AG09309 (cell line): Measurements from ENCODE around the gene MANBA.

ENCODE experiments used
- DNase-seq: peaks from one replicate; pipeline ENCODE4 v3.0.0-alpha.2; 2010; ENCODE audit warnings: low read depth
- H3K4me3 ChIP-seq: 2 replicates; pipeline ENCODE4 v1.5.1; 2011; ENCODE audit warnings: mild to moderate bottlenecking, low read depth, low read length, moderate library complexity; ENCODE audit not compliant: control insufficient read depth
- CTCF ChIP-seq: IDR thresholded peaks from 2 replicates; pipeline ENCODE4 v1.5.1; 2011; ENCODE audit warnings: mild to moderate bottlenecking, low read depth, low read length, inconsistent platforms; ENCODE audit not compliant: insufficient read depth, control insufficient read depth; ENCODE audit errors: missing control alignments

MANBA gene

GRCh38 chr4:102606846-102607450, 153.8 kb downstream of the MANBA start:
- no peak overlapping the region for H3K4me3 ChIP-seq
- no peak for DNase-seq
- no peak for TF ChIP-seq CTCF

GRCh38 chr4:102606261-102606660, 154.5 kb downstream of the MANBA start:
- H3K4me3 ChIP-seq = no peak overlapping the region
- TF ChIP-seq CTCF = no peak
- no peak for DNase-seq

GRCh38 chr4:102604222-102604940, 156.4 kb downstream of the MANBA start:
- no peak overlapping the region for H3K4me3 ChIP-seq
- TF ChIP-seq CTCF = no peak
- no peak for DNase-seq

GRCh38 chr4:102601586-102602227, 159.1 kb downstream of the MANBA start:
- no peak for TF ChIP-seq CTCF
- no peak for DNase-seq
- H3K4me3 ChIP-seq = no peak overlapping the region

GRCh38 chr4:102600689-102601088, 160.1 kb downstream of the MANBA start:
- DNase-seq = no peak
- no peak for TF ChIP-seq CTCF
- H3K4me3 ChIP-seq = no peak overlapping the region

GRCh38 chr4:102599886-102600285, 160.9 kb downstream of the MANBA start:
- H3K4me3 ChIP-seq = no peak overlapping the region
- no peak for DNase-seq
- no peak for TF ChIP-seq CTCF
